GM18868 (cell line): Measurements from ENCODE around the gene RASSF8.

ENCODE experiments used
- ATAC-seq: cut with Tn5 transposase; IDR thresholded peaks from one replicate; pipeline ENCODE4 v1.9.1; 2021; ENCODE audit warnings: mild to moderate bottlenecking, moderate library complexity; ENCODE audit not compliant: unreplicated experiment

RASSF8 gene

GRCh38 chr12:26026713-26027112 is 68.2 kb downstream of the RASSF8 start:
- ATAC-seq: no peak

- ATAC-seq: no peak
Observed at GRCh38 chr12:26027401-26027800, 68.9 kb downstream of the RASSF8 start.

DNA sequence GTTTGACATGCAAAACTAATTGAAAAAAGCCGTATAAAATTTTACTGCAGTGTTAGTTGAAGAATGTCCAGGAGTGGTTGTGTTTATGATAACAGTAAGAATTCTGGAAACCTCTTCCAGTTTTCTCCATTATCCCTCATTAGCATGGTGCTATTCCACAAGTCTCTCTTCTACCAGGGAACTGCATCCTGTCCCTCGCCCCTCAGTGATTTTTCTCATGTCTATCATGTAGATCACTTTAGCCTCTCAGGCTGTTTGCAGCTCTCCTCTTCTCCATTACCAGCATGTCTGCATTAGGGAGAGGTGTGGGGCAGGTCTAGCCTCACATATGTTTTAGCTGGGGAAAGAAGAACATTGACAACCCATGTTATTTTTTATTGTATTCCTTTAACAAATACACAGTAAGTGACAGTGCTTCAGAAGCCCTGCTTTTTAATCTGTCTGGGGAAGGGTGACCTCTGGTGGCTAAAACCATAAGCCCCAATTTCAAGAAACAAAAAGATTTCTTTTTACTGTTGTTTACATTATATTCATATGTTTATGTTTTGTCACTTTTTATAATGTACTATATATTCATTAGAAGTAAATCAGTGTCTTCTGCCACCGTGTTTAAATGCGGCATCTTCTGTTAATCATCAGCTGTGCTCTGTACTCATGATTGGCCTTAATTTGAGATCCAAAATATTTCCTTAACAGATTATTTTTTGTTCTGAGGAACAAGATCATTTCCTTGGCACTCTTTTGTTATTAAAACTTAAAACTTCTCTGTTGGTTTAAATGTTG is 70.7 kb downstream of the RASSF8 start:
- ATAC-seq: no peak

DNA sequence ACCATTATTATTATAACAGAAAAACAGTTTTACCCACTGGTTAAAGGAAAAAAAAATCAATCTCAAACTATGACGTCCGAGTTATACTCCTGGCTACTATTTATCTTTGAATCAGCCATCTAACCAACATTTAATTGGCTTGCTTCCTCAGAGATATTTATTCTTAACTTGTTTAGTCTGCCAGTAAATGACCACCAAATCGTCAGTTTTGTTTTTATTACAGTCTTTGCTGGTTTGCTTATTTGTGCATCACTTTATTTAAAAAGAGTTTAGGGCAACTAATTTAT is 71.2 kb downstream of the RASSF8 start:
- no peak for ATAC-seq

DNA sequence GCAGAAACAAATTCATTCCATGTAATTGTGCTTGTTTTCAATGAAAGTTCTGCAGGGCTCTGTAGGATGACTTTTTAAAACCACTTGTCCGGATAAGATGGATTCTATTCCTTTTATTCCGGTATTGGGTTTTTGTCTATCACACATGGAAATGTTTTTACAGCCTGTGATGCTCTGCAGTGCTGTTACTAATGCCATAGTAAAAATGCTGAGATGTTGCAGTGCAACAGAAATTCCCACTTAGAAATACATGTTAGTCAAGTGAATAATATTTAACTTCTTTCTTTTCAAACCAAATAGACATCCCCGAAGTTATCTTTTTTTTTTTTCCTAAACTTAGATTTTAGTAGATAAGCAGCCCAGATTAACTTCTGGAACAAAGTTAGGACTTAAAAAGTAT is 71.9 kb downstream of the RASSF8 start:
- no peak for ATAC-seq

GRCh38 chr12:26031318-26031717 is 72.8 kb downstream of the RASSF8 start:
- no peak for ATAC-seq

- ATAC-seq: no peak
Observed at GRCh38 chr12:26031827-26032226, 73.3 kb downstream of the RASSF8 start.

DNA sequence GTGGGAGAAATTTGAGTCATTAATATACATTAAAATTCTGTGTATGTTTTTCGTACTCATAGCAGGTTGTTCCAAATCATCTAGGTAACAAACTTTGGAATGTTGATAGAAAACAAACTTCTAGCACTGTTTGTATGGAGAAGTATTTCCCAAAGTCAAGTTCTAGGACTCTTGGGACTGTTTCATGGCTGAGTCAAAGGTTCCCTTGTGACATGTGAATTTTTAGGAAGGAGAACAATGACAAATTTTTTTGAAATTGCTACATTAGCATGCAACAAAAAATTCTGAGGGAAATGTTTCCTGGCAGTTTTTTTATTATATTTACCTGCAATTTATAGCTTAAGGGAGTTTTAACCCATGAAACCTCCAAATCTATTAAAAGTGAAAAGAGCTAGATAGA is 73.8 kb downstream of the RASSF8 start:
- no peak for ATAC-seq

- no peak for ATAC-seq
Observed at GRCh38 chr12:26032719-26033241, 74.3 kb downstream of the RASSF8 start.

DNA sequence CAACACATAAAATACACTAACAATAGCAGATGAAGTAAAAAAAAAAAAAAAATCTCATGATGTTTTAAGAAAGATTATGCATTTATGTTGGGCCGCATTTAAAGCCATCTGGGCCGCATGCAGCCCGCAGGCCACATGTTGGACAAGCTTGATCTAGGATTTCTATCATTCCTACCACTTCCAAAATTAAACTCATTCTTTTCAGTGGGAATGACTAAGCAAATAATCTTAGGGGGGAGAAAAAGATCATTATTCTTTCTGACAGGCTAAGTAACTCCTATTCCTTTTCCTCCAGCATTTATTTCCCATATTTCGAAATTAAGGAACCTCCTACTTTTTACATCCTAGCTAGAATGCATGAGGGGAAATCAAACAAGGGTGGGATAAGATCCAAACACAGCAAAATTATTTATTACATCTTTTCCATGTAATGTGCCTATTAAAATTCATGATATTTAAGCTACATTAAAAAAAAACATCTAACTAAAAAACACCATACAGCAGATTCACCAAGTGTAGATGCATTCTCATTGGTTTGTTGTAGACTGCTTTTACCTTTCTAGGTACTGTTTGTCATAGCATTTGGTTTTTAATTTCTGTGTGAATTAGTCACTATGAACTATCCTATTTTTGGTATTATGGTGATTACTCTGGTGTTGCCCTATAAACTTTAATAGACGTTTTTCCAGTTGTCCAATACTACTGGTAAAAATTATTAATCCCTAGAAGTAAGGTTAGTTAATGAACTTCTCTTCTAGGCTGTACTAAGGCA is 76.1 kb downstream of the RASSF8 start:
- no peak for ATAC-seq

GRCh38 chr12:26036877-26037276 is 78.4 kb downstream of the RASSF8 start:
- ATAC-seq: no peak

GRCh38 chr12:26037615-26038220 is 79.2 kb downstream of the RASSF8 start:
- no peak for ATAC-seq

GRCh38 chr12:26042645-26043044 is 84.2 kb downstream of the RASSF8 start:
- no peak for ATAC-seq

GRCh38 chr12:26043135-26044006 is 84.9 kb downstream of the RASSF8 start:
- ATAC-seq: no peak

DNA sequence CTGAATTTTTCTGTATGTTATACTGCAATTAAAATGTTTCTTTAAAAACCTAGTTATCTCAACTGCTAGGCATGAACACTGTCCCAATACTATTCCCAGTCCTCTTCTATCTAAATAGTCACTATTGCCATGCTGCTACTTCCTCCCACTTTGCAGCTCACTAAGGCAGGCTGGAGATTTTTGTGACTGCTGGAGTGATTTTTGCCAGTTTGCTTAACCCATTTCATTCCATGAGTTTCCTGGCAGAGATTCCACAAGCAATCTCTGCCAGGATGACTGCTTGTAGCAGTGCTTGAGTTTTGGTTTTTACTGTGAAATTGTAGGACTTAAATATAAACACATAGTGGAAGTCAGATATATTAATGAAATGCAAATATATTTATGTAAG is 85.5 kb downstream of the RASSF8 start:
- no peak for ATAC-seq

DNA sequence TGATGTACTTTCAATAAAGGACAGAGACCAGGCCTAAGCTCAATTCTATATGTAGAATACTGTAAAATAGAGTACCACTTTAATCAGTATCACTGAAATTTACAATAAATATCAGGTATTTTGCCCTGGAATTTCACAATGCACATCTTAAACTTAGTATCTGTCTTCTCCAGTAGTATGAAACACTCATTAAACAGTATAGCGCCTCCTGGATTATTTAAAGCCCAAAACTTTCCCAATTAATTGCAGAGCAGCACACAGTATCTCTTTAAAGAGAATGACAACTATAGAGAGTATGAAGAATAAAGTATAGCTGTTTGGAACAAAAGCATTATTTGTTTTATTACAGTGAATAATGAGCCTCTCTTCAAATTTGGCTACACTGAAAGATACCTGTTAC is 86.1 kb downstream of the RASSF8 start:
- no peak for ATAC-seq

DNA sequence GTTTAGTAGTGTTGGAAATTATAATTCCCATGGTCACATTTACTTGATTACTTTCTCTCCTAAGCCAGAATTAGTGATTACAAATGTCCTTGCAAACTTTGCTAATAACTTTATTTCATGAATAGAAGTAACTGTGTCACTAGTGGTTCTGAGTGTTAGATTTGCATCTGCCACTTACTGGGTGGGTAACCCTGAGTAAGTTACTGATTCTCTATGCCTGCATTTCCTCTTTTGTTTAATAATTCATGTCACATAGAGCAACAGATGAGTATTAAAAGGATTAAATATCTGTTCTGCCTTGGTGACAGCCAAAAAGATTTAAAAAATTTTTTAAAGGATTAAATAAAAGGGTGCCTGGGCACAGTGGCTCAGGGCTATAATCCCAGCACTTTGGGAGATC is 87.7 kb downstream of the RASSF8 start:
- no peak for ATAC-seq

DNA sequence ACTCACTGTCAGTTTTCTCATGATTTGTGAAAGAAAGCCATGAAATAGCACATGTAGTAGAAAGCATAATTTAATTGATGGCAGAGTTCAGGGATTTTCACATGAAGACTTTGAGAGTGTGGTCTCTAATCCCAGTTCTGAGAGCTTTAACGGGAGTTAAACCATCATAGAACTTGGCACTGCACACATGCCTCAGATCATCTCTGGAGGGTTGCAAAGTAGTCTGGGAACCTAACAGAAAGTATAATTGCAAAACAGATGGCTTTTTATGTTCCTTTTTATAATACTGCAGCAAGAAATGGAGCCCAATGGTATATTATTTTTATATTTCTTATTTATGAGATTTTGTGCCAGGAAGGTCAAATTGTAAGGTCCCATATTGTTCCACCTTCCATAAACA is 88.4 kb downstream of the RASSF8 start:
- no peak for ATAC-seq

DNA sequence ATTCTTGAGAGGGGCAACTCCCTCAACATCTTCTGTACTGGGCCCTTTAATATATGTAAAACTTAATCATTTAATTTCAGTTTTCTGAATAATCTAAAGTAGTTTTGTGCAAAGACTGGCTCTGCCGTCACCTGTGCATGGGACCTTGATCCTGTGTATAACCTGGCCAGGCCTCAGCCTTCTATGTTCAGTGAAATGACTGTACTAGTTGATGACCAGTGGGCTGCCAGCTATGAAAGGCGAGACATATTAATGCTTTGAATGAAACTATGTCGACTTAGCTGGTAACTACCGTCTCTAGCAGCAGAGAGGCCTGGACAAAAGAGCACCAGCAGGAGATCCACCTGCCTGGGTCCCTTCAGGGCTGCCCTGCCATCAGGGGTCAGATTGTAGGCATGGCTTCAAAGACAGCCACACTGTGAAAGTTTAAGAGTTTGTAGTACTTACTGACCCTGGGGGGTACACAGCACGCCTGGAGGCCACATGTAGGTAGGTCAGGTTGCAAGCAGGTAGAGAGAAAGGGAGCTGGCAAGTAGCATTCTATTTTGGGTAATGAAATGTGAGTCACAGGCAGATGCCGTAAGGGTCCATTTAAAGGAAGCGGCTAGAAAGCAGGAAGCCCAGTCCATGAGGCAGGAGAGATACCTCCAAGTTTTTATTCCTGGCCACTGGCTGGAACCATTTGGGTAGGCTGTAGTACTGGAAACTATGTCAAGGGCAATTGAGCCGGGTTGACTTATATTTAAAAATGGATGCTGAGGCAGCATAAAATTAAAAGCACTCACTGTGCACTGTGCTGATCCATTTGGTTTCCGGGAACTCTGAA is 89.1 kb downstream of the RASSF8 start:
- ATAC-seq: no peak

- ATAC-seq: no peak
Observed at GRCh38 chr12:26052652-26053051, 94.2 kb downstream of the RASSF8 start.
